Kasumi-1 (cell line): ENCODE results near the gene GPD1L.

ENCODE experiments used
- DNase-seq, 2 experiments: peaks; one replicate each; lab custom pipeline; 2025; lab: John Stamatoyannopoulos, UW

Gene GPD1L

DNA sequence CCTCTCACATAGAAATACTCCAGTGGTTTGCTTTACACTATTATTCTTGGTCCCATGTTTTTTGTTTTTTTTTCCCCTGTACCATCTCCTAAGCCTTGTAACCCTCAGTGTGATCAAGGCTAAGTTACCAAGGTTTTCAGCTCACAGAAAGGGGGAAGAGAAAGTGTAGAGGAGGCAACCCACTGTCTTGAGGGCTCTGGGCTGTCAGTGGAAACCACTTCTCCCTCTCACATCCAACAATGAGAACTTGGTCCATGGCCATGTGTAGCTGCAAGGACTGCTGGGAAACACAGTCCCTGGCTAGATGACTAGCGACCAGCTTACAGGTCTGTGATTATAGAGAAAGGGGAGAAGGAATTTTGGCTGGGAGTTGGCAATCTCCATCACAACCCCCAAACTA, 30.3 kb downstream of the GPD1L start:
- DNase-seq, result no peak

DNA sequence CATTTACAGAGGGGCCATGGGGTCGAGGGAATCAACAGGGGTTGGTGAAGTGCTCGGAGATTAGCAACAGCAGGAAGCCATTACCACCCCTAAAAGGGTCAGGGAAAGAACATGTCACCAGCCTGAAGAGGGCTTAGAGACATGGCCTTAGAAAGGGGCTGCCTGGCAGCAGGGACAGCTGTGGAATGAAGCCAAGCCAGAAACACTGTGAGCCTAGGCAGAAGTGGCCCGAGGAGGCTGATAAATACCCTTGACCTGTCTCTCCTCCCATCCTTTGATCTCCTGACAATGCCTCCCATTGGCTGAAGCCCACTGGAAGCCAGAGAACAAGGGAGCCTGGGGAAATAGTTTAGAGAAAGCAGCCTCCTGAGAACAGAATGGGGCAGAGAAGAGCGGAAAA, 31.4 kb downstream of the GPD1L start:
- no peak for DNase-seq

DNA sequence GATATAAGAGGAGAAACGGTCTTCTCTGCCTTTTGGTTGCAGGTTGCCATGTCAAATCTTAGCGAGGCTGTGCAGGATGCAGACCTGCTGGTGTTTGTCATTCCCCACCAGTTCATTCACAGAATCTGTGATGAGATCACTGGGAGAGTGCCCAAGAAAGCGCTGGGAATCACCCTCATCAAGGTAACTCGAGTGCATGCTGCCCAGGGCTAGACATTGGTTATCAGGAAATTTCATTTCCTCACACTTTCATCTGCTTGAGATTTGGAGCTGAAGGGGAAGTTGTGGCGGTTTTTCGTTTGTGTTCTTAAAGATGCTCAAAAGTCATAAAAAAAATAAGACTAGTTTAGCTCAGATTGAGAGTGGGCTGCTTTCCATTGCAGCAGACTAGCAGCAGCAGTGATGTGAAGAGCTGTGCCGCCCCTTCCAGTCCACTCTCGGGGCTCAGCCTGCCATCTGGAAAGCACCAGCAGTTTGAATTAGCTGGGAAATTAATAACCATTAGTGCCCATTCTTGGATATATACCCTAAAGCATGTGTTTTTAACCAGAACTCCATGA, 32.2 kb downstream of the GPD1L start:
- DNase-seq, result peak; percentile 35 to 40

DNA sequence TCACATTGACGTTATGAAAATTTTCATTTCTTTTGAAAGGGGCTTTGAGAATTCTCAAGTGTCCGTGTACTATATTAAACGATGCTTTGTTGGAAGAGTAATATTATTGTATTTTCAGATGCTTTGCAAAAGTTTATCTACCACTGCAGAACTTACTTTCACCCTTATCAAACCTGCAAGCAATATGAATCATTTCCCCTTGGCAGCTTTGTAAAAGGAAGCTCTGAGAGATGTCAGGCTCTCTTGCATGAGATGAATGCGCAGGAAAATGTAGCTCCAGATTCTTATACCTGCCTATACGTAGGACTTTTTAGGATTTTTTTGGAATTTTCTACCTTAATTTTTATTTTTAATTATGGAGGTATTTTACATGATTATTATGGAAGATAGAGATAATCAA, 34.5 kb downstream of the GPD1L start:
- DNase-seq, result peak; percentile 19 to 41

DNA sequence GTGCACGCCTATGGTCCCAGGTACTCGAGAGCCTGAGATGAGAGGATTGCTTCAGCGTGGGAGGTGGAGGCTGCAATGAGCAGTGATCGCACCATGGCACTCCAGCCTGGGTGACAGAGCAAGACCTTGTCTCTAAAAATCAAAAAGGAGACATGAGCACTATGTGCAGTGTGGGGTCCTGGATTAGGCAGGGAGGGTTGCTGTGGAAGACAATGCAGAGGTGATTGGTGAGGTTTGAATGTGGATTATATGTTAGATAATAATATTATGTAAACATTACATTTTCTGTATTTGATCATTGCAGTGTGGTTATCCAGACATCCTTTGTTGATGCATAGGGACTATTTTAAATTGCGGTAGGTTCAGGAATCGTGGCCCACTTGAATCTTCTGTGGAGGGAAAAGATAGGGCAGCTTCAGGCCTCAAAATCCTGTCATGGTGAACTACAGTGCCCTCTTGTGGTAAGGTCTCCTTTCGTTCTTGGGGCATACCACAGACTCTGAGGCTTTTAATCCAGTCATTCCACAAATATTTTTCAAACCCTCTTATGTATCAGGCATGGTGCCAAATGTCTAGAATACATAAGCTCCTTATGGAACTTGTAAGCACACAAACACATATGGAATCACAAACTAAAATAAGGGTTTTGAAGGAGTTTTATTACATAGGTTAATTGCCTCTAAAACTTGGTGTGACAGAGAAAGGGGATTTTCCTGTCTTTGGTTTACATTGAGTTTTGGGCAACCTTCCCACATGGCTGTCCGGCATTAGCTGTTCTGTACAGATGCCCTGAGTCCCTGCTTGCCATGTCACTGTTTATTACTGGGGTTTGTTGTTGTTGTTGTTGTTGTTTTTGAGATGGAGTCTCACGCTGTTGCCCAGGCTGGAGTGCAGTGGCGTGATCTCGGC, 37.7 kb downstream of the GPD1L start:
- peak; percentile 92 for DNase-seq

DNA sequence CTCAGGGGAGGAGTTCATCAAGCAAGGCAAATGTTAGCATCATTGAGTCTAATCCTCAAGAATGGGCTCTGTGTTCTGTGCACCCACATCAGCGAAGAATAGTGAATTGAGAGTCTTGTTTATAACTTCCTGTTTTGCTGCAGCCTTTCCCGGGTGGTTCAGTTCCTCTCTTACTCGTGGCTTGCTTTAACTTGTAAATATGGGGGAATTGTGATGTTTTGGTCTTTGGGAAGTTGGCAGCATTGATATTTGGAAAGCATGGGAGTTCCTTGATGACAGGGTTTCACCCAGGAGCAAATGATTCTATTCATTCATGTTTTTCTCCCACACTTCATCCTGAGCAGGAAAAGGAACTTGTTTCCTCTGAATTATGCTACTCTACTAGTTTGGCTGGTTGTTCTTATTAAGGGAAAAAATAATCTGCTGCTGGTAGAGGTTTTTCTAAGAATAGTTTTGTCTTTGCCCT, 40.4 kb downstream of the GPD1L start:
- DNase-seq, result peak; percentile 53 to 65

DNA sequence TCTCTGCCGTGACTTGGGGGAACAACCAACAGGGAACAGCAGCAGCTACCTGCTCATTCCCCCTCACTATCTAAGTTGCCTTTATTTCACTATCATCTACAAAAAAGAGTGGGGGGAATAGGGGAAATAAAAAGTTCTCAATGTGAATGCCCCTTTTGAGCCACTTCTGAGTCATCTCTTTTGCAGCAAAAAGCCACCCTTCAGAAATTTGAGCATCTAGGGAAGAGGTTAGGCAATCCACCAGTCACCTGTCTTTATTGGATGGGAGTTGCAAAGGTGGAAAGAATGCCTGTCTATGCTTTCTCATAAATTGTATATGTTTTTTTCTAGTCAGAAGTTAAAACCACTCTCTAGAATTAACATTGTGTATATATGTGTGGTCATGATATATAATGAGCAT, 41.1 kb downstream of the GPD1L start:
- DNase-seq, result peak; percentile 28 to 31

DNA sequence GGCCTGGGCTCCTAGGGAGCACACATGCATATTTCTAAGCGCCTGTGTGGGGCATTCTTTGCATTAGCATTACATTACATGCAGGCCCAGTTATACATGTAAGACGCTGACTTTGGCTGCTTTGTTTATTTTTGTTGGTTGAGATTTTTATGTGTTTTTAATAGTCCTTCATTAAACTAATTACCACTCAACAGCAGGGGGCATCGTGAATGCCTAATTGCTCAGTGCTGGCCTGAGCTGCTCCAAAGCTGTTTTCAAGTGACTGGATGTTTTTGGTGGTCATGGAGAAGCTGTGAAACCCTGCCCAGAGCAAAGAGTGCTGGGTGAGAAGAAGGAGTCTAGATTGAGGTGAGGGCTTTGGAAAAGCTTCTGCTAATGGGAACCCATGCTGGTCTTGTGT, 41.5 kb downstream of the GPD1L start:
- no peak for DNase-seq

DNA sequence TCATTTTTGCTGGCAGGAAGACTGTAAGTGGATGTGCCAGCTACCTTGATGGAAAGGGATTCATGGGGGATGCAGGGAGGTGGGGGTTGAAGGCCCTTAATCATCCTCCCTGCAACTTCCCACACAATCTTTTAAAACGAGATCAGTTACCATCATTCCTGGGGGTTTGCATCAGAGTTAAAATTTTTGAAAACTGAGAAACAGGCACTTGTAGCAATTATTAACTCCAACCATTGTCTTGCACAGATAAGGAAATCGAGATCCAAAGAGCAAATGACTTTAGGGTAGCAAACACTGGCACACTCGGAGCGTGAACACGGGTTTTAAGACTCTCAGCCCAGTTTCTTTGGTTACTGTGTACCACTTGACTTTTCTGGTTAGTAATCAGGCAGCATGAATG, 41.9 kb downstream of the GPD1L start:
- DNase-seq, result no peak

DNA sequence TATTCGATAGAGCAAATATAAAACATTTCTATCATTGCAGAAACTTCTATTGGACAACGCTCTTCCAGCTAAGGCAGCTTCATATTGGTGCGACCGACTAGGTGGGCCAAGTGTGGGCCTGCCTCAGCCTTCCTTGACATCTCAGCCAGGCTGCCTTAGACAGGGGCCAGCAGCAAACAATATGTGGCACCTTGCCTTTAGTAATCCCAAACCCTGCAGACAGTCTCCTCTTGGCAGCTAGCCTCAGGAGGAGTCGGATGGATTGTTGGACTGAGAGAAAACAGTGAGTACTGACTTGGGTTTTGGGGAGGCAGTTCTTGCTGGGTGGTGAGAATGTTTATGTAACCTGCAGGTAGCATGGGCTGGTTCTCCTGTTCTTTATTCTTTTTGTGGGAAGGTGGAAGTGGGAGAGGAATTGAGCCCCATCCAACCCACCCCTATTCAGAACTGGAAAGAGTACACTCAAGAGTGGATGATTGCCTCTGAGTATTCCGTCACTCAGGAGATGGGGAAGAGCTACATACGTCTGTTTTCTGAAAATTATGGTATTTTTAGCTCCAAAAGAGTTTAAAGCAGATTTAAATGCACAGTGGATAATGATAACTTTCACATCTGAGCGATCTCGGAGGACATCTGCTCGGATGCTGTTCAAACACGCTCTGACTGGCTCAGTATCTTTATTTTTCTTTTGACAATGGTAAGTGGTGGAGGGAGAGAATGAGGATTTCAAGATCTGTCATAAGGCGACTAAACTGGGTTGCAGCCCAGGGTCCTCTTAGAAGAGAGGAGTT, 47.2 kb downstream of the GPD1L start:
- no peak for DNase-seq

DNA sequence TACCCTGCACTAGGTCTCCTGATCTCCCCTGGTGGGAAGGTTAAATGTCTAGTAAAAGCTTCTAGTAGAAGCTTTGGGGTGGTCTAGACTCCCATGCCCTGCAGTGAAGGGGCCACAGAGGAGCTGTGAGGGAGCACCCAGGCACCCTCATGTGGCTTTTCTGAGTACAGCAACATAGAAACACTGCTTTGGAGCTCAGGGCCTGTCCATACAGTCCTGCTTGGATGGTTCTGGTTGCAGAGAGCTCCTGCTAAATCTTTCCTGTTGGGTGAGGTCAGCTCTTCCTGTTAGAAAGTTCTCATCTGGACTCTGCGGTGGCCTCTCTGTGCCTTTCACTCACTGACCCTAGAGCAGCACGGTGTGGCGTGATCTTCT, 47.8 kb downstream of the GPD1L start:
- DNase-seq, result peak; percentile 22 to 40

DNA sequence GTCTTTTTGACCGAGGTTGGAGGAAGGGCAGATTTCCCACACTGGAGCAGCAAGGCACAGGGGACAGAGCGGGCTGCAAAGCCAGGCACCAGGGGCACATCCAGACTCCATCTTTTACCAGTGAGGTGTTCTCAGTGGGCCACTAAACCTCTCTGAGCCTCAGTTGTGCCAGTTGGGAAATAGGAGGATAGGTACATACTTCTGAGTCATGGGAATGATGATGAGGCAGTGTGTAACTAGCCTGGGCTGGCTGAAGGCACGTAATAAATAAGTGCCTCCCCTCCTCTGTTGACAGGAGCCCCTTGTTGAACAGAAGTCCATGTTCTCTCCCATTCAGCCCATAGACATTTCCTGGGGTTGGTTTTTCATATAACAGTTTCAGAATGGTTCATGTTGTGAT, 48.7 kb downstream of the GPD1L start:
- DNase-seq, result no peak

DNA sequence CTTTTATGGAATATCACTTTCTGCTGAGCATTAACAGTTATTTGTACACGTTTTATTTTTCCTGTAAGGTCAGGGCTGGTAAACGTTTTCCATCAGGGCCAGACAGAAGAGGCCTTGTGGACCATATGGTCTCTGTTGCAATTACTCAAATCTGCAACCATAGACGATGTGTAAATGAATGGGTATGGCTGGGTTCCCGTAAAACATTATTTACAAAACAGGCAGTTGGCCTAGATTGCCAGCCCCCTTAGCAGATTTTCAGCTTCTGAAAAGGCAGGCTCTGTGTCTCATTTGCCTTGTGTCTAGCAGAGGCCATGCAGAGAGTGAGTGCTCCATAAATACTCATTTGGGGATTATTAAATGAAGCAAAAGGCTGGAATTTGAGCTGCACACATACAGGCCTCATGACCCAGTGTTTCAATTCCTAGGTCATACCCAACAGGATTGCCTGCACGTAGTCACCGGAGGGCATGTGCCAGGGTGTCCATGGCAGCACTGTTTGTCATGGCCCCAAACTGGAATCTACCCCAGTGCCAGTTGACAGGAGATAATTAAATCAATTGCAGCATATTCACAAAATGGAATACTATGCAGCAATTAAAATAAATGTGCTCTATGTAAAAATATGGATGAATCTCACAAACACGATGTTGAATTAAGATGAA, 51.3 kb downstream of the GPD1L start:
- no peak for DNase-seq

DNA sequence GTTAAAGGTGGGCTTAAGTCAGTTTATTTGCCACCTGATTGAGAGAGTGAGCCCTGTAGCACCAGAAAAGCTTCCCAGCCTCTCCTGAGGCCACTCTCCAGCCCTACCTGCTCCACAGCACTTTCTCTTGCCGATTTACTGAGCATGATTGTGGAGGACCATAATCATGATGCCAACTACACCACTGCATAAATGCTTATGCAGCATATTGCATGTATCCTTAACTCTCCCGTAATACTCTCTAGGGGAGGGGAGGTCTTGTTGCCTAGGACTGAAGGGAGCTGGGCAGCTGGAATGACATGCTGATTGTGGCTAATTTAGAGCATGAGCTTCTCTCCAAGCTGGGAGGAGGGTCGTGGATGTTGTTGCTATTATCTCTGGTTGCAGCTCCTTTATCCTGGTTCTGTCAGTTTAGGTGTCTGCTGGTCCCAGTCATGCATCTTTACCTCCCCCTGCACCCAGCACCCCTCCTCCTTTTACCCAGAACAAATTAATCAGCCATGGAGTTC, 54.3 kb downstream of the GPD1L start:
- DNase-seq, result no peak

DNA sequence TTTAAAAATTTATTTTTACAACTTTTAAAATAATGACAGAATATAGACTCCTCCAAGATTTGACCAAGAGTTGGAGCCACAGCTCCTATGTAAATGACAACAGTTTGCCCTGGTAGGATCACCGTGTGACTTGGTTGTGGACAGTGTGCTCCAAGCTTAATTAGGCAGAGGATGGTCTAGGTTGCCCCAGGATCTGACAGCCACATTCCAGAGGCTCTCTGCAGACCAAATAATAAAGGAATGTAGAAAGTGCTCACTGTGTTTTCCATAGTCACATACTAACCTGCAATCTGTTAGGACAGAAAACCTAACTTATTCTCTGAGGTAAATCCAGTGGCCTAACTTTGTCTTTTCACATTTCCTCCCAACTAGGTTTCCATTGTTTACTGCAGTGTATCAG, 59.0 kb downstream of the GPD1L start:
- no peak for DNase-seq

DNA sequence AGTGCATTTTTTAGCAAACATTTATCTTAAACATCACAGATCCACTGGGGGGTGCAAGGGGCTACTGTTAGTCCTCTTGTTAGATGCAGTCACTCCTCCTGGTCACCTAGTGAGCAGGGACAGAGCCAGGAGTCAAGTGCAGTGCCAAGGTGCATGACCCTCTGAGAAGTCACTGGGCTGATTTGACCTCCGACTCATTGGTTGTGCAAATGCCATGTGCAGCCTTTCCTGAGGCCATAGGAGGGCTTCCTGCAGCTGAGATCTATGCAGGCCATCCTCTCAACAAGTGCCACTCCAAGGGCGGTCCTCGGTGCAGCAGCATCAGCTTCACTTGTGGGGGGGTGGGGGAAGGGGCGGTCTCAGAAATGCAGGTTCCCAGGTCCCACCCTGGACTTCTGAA, 60.2 kb downstream of the GPD1L start:
- no peak for DNase-seq

DNA sequence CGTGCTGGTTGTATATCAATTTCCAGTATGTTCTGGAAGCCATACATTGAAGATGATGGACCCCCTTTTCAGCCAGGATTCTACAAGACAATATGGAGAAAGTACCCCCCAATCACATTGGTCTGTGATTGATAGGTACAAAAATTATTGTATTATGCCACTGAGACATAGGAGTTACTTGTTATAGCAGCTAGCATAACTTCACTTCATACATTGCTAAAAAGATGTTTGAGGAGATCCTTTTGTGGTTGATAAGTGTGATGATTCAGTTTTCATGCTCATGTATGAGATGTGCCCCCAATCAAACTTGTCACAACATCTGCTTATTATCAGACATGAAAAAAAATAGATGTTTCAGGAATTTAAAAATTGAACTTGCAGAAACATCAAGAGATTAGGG, 66.0 kb downstream of the GPD1L start:
- no peak for DNase-seq

DNA sequence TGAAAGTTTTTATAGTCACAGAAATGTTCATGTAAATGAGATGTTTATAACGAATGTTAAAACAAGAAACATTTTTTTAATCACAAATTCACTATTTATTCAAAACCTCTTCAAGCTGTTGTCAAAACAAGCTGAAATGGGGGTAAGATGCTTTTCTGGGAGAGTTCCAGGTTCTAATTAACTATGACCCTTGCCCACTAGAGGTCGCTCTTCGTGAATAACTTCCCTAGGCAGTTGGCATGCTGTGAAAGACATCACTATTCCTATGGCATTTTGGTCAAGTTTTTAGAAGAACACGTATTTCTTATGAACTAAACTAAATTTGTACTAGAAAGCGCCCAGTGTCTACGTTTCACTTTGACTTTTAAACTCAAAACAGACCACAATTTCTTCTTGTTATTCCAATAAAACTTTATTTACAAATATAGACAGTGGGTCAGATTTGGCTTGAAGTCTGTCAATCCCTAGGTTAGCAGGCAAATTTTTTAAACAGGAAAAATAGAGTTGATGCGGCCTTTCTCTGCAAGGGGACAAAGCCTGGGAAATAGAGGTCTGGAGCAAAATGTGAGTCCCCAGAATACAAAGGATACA, 69.3 kb downstream of the GPD1L start:
- DNase-seq, result peak; percentile 86 to 93

DNA sequence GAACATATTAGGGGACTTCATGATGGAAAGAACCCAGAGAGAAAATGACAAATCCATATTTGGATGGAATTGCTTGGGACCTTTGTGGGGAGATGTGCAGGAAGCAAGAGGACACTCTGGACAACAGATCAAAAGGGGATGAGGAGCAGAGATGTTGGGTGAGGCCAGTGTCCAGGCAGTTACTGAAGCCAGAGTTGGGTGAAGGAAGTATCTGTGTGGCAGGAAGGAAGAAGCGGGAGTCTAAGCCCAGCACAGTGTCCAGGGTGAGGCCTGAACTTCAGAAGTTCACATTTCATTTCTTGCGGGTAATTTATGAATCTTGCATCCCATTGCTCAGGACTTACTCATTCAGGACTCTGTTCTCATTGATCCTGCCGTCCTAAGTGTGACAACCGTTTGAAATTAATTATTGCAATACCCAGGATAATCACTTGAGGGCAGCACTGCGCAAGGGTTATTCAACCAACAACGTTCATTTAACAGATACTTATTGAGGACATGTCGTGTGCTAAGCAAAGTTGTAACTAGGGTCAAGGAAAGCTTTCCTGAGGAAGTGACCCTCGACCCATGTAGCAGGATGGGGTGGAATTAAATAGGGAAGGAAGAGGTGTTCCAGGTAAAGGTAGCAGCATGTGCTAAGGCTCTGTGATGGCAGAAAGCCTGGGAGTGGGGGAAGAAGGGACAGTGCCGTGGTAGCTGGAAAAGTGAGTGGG, 70.7 kb downstream of the GPD1L start:
- DNase-seq, result peak; percentile 72 to 78

DNA sequence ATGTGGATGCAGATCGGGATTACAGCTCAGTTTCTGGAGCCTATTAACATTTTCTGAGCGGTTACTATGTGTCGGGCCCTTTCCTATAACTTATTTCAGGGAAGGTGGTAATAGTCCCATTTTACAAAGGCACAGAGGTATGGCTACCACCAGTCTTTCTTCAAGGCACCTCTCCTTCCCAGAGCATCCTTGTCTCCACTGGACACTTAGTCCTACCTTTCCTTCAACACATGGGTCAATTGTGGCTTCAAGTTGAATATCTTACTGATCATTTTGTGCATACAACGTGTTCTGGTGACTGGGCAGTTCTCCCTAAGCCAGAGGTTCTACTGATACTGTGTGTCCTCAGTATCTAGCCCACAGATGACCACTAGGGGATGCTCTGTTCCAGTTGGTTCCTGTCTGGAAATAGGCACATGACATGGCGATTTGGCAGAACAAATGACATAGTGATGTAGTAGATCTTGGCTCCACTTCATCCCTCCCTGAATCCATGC, 71.3 kb downstream of the GPD1L start:
- peak; percentile 58 to 60 for DNase-seq
